HCT116 (cell line): ENCODE results near the gene MRPS5. TPM values are rescaled to one million over a fixed set of nuclear protein-coding genes. Genes with fewer than 3 reads are reported as not detected.

Experiments used
- ATAC-seq: fragments of 200-7000 bp; cut with Tn5 transposase; 2 replicates; pipeline ENCODE4 v1.9.1; 2020; ENCODE audit warnings: mild to moderate bottlenecking, moderate library complexity
- BruUV-seq: library from RNA; stranded (reverse); fragments of 400-500 nt; replicated peaks from 2 replicates; lab custom pipeline; 2021; lab: Mats Ljungman, UMichigan
- CTCF ChIA-PET: fragments of 300-600 bp; sonication (Branson Sonifier 250); formaldehyde crosslinking; loops from one replicate; lab custom pipeline; 2021; ENCODE audit warnings: antibody characterized with exemption; lab: Charles Lee
- POLR2A ChIA-PET: fragments of 300-600, 350-600 bp; sonication (Branson Sonifier 250); formaldehyde crosslinking; loops from one replicate; lab custom pipeline; 2021; ENCODE audit warnings: antibody characterized with exemption; lab: Charles Lee
- RAD21 ChIA-PET, 2 experiments: fragments of 300-600 bp; sonication (Branson Sonifier 250); formaldehyde crosslinking; loops; one replicate each; lab custom pipeline; 2023; ENCODE audit warnings: low total read pairs in 2 of 2; ENCODE audit not compliant: uncharacterized antibody in 2 of 2, unreplicated experiment in 2 of 2, low non-redundant PET in 1 of 2; lab: Charles Lee
- DNase-seq: peaks from one replicate; pipeline ENCODE4 v3.0.0-alpha.2; 2010; ENCODE audit warnings: low read depth, low spot score
- H2AFZ ChIP-seq: fragments of 200-600 bp; shearing (Covaris generic), sonication (generic); 2 replicates; pipeline ENCODE4 v1.6.1; 2017; ENCODE audit warnings: low read depth, mixed run types, mixed read lengths, antibody characterized with exemption, low read length; ENCODE audit not compliant: poor library complexity, severe bottlenecking
- H3K27ac ChIP-seq: 2 replicates; pipeline ENCODE4 v1.5.1; 2012; ENCODE audit warnings: low read depth, low read length
- H3K27me3 ChIP-seq: fragments of 200-600 bp; sonication (generic); 2 replicates; pipeline ENCODE4 v1.6.1; 2016; ENCODE audit warnings: mixed run types, low read length, mixed read lengths; ENCODE audit not compliant: insufficient read depth
- H3K36me3 ChIP-seq, 2 experiments: fragments of 200-500 bp in 1 of 2; fragments of 200-600 bp in 1 of 2; sonication (Bioruptor generic) in 1 of 2; sonication (generic) in 1 of 2; 2 replicates each; pipeline versions ENCODE4 v1.5.1 to v1.6.1; 2014 to 2016; ENCODE audit warnings: low read length in 2 of 2, inconsistent platforms in 1 of 2, mixed read lengths in 1 of 2, mixed run types in 1 of 2; ENCODE audit not compliant: insufficient read depth in 2 of 2, control insufficient read depth in 1 of 2
- H3K4me1 ChIP-seq, 2 experiments: fragments of 200-600 bp in 1 of 2; sonication (generic) in 1 of 2; 2 replicates each; pipeline versions ENCODE4 v1.5.1 to v1.6.1; 2012 to 2017; ENCODE audit warnings: low read length in 2 of 2, inconsistent platforms in 1 of 2, mild to moderate bottlenecking in 1 of 2, mixed read lengths in 1 of 2, mixed run types in 1 of 2, moderate library complexity in 1 of 2; ENCODE audit not compliant: insufficient read depth in 2 of 2, control insufficient read depth in 1 of 2
- H3K4me2 ChIP-seq: fragments of 200-600 bp; sonication (generic); 2 replicates; pipeline ENCODE4 v1.6.1; 2017; ENCODE audit warnings: mixed run types, low read length, mixed read lengths
- H3K4me3 ChIP-seq, 2 experiments: fragments of 200-600 bp in 1 of 2; sonication (generic) in 1 of 2; replicated peaks in 1 of 2; 2 replicates each; pipeline ENCODE4 v1.5.1; 2011 to 2016; ENCODE audit warnings: low read length in 2 of 2, control low read depth in 1 of 2, low read depth in 1 of 2, mild to moderate bottlenecking in 1 of 2, mixed read lengths in 1 of 2, mixed run types in 1 of 2
- H3K79me2 ChIP-seq: fragments of 200-600 bp; sonication (generic); 2 replicates; pipeline ENCODE4 v1.6.1; 2017; ENCODE audit warnings: mild to moderate bottlenecking, mixed run types, low read length, moderate library complexity, mixed read lengths; ENCODE audit not compliant: insufficient read depth
- H3K9ac ChIP-seq: fragments of 200-600 bp; sonication (generic); 2 replicates; pipeline ENCODE4 v1.6.1; 2016; ENCODE audit warnings: low read length, mixed read lengths
- H3K9me2 ChIP-seq: fragments of 200-600 bp; sonication (generic), shearing (Covaris generic); 2 replicates; pipeline ENCODE4 v1.6.1; 2017; ENCODE audit warnings: mixed run types, mild to moderate bottlenecking, moderate library complexity; ENCODE audit not compliant: insufficient read depth
- H3K9me3 ChIP-seq, 2 experiments: fragments of 200-500 bp in 1 of 2; fragments of 200-600 bp in 1 of 2; sonication (Bioruptor generic) in 1 of 2; sonication (generic) in 1 of 2; 2 replicates each; pipeline ENCODE4 v1.6.1; 2014 to 2017; ENCODE audit warnings: low read length in 2 of 2, mixed read lengths in 2 of 2, inconsistent platforms in 1 of 2, low read depth in 1 of 2, mild to moderate bottlenecking in 1 of 2, mixed run types in 1 of 2, moderate library complexity in 1 of 2; ENCODE audit not compliant: control insufficient read depth in 1 of 2, insufficient read depth in 1 of 2
- H4K20me1 ChIP-seq: fragments of 200-600 bp; sonication (generic), shearing (Covaris generic); 2 replicates; pipeline ENCODE4 v1.6.1; 2017; ENCODE audit warnings: mixed run types, mild to moderate bottlenecking, moderate library complexity; ENCODE audit not compliant: insufficient read depth
- EGR1 ChIP-seq: IDR thresholded peaks from 2 replicates; pipeline ENCODE4 v1.6.1; 2012; ENCODE audit warnings: low read depth
- ELF1 ChIP-seq: IDR thresholded peaks from 2 replicates; pipeline ENCODE4 v1.6.1; 2012; ENCODE audit warnings: low read depth, borderline replicate concordance
- EZH2 ChIP-seq: fragments of 200-600 bp; sonication (generic); IDR thresholded peaks from 2 replicates; pipeline ENCODE4 v1.6.1; 2017; ENCODE audit warnings: antibody characterized with exemption, mixed run types
- JUND ChIP-seq: IDR thresholded peaks from 2 replicates; pipeline ENCODE4 v1.6.1; 2012
- POLR2AphosphoS5 ChIP-seq: IDR thresholded peaks from 2 replicates; pipeline ENCODE4 v1.6.1; 2011; ENCODE audit warnings: mild to moderate bottlenecking, low read depth, low read length, moderate library complexity
- SIN3A ChIP-seq: IDR thresholded peaks from 2 replicates; pipeline ENCODE4 v1.6.1; 2012; ENCODE audit warnings: low read depth
- SRF ChIP-seq: IDR thresholded peaks from 2 replicates; pipeline ENCODE4 v1.6.1; 2012; ENCODE audit warnings: low read depth
- ZNF274 ChIP-seq: fragments of 200-500 bp; sonication (Bioruptor generic); IDR thresholded peaks from 2 replicates; pipeline ENCODE4 v1.6.1; 2014; ENCODE audit warnings: mild to moderate bottlenecking, low read depth, low read length, inconsistent platforms
- intact Hi-C: fragments of 100-400 bp; cut with micrococcal nuclease; formaldehyde crosslinking; loops from 2 replicates; pipeline ENCODE4 v1.10.0; 2022
- total RNA-seq: library from RNA; stranded (reverse); gene quantifications from one replicate; pipeline ENCODE4 v1.2.1, GENCODE V29; 2021; ENCODE audit not compliant: unreplicated experiment
- TF ChIP-seq, protein P1 (sequence below), 3 experiments: fragments of 200-600 bp in 1 of 3; sonication (generic) in 1 of 3; IDR thresholded peaks in 2 of 3; conservative IDR thresholded peaks in 1 of 3; 2 replicates each; pipeline ENCODE4 v1.5.1; 2012 to 2017; ENCODE audit warnings: low read depth in 2 of 3, low read length in 2 of 3, antibody characterized with exemption in 1 of 3, borderline replicate concordance in 1 of 3, control low read depth in 1 of 3, mild to moderate bottlenecking in 1 of 3, mixed read lengths in 1 of 3, mixed run types in 1 of 3, moderate library complexity in 1 of 3; ENCODE audit not compliant: insufficient read depth in 1 of 3
- TF ChIP-seq, protein P2 (sequence below): IDR thresholded peaks from 2 replicates; pipeline ENCODE4 v1.6.1; 2012

Gene MRPS5
- total RNA-seq, 1 experiment from 2014 or later = 70.6 TPM

DNA sequence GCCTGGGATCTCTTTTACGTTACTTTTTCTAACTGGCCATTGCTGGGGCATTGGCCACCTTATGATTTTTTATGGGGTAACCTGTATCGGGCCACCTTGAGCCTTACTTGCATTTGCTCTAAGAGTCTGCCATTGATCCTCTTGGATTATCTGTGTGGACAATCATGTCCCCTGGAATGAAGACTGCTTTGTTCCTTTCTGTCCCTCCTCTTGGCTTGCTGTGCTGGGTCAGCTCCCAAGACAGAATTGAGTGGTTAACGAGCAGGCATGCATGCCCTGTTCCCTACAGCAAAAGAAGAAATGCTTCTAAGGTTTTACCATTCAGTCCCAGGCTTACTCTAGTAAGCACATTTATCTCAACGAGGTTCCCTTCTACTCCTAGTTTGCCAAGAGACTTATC lies 49.8 kb downstream of the MRPS5 start:
- ATAC-seq = no peak
- no peaks in the 10 kb centered on the region for H3K9me3 ChIP-seq
- DNase-seq = no peak
- no peaks in the 10 kb centered on the region for H3K36me3 ChIP-seq
- intact Hi-C loops = no loop called here
- ChIA-PET RAD21 (no interaction called here), POLR2A (no interaction called here), CTCF (no interaction called here)
- H4K20me1 ChIP-seq = no peaks in the 10 kb centered on the region
- H3K27ac ChIP-seq = no peak overlapping the region
- no peak overlapping the region for H3K9ac ChIP-seq
- no peak for TF ChIP-seq SIN3A
- TF ChIP-seq, protein P1, sequence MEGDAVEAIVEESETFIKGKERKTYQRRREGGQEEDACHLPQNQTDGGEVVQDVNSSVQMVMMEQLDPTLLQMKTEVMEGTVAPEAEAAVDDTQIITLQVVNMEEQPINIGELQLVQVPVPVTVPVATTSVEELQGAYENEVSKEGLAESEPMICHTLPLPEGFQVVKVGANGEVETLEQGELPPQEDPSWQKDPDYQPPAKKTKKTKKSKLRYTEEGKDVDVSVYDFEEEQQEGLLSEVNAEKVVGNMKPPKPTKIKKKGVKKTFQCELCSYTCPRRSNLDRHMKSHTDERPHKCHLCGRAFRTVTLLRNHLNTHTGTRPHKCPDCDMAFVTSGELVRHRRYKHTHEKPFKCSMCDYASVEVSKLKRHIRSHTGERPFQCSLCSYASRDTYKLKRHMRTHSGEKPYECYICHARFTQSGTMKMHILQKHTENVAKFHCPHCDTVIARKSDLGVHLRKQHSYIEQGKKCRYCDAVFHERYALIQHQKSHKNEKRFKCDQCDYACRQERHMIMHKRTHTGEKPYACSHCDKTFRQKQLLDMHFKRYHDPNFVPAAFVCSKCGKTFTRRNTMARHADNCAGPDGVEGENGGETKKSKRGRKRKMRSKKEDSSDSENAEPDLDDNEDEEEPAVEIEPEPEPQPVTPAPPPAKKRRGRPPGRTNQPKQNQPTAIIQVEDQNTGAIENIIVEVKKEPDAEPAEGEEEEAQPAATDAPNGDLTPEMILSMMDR (IDR thresholded peaks at IDR 0.05 in 2 of 3, conservative IDR thresholded peaks at IDR 0.05 in 1 of 3; ENCODE audit: borderline replicate concordance in 1 of 3, insufficient read depth in 1 of 3, low read depth in 2 of 3, low read length in 2 of 3) = no peak
- no peak for TF ChIP-seq ELF1
- no peak for TF ChIP-seq EZH2
- TF ChIP-seq EGR1 = no peak
- TF ChIP-seq ZNF274 = no peak
- TF ChIP-seq, protein P2, sequence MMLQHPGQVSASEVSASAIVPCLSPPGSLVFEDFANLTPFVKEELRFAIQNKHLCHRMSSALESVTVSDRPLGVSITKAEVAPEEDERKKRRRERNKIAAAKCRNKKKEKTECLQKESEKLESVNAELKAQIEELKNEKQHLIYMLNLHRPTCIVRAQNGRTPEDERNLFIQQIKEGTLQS = no peak
- no peak for TF ChIP-seq JUND
- no peak for TF ChIP-seq SRF
- no peak overlapping the region for H2AFZ ChIP-seq
- no peak overlapping the region for H3K4me3 ChIP-seq
- 0 out of 2 replicates have a peak, but pooled peaks cover 6% of the 10 kb centered on the region for H3K27me3 ChIP-seq
- no peaks in the 10 kb centered on the region for H3K79me2 ChIP-seq
- H3K4me1 ChIP-seq = peaks cover 5 to 8% of the 10 kb centered on the region in 2 experiments; a peak in 3 of 4 replicates
- BruUV-seq = no TSS peak
- no peaks in the 10 kb centered on the region for H3K9me2 ChIP-seq
- no peak overlapping the region for H3K4me2 ChIP-seq

DNA sequence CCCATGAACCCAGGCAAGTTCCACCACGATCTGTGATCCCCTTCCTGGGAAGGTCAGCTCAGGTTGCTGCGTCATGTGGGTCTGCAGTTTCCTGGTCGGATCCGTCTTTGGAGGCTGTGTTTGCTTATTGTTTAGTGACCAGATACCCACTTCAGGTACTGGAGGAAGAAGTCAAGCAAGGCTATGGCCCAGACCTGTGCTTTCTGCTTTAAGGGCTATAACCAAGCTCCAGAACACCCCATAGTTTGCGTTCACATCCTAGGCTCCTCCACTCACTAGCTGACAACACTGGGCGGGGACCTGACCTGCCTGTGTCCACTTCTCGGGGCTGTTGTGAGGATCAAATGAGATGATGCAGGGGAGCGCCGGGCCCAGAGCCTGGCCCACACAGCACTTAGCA lies 52.1 kb downstream of the MRPS5 start:
- Histone ChIP-seq H3K27me3 (0 out of 2 replicates have a peak, but pooled peaks cover 6% of the 10 kb centered on the region), H3K9me2 (no peaks in the 10 kb centered on the region), H3K9ac (no peak overlapping the region), H3K79me2 (no peaks in the 10 kb centered on the region), H4K20me1 (no peaks in the 10 kb centered on the region), H3K9me3 (no peaks in the 10 kb centered on the region), H2AFZ (no peak overlapping the region), H3K4me2 (no peak overlapping the region), H3K4me1 (no peaks in the 10 kb centered on the region), H3K4me3 (no peak overlapping the region), H3K27ac (no peak overlapping the region), H3K36me3 (no peaks in the 10 kb centered on the region)
- POLR2A ChIA-PET = no interaction called here
- DNase-seq (no peak), ATAC-seq (no peak)
- RAD21 ChIA-PET = no interaction called here
- CTCF ChIA-PET = no interaction called here
- intact Hi-C loops = no loop called here
- no TSS peak for BruUV-seq
- TF ChIP-seq JUND = no peak
- TF ChIP-seq POLR2AphosphoS5 = no peak
- TF ChIP-seq EGR1 = no peak
